SU-DHL-6 (cell line): ENCODE results near the gene MARVELD3.

Source experiments
- H2AFZ ChIP-seq: fragments of 200-600 bp; sonication (generic); 2 replicates; pipeline ENCODE4 v1.6.1; 2014; ENCODE audit warnings: low read depth, mild to moderate bottlenecking, moderate library complexity, mixed read lengths, antibody characterized with exemption, low read length; ENCODE audit not compliant: severe bottlenecking
- H3F3A ChIP-seq: fragments of 200-600 bp; shearing (Covaris generic); 2 replicates; pipeline ENCODE4 v1.6.0; 2016; ENCODE audit warnings: antibody characterized with exemption, mild to moderate bottlenecking; ENCODE audit not compliant: insufficient read depth
- H3K27ac ChIP-seq: fragments of 200-600 bp; sonication (generic); 2 replicates; pipeline ENCODE4 v1.5.1; 2016; ENCODE audit warnings: low read depth, mild to moderate bottlenecking, low read length, moderate library complexity, mixed read lengths
- H3K27me3 ChIP-seq: fragments of 200-600 bp; sonication (generic), shearing (Covaris generic); 2 replicates; pipeline ENCODE4 v1.6.0; 2014; ENCODE audit warnings: mild to moderate bottlenecking, low read length
- H3K36me3 ChIP-seq: fragments of 200-600 bp; sonication (generic); 2 replicates; pipeline ENCODE4 v1.6.1; 2014; ENCODE audit warnings: mild to moderate bottlenecking, low read length, mixed read lengths
- H3K4me2 ChIP-seq: fragments of 300-600, 200-600 bp; shearing (Covaris generic), sonication (generic); 2 replicates; pipeline ENCODE4 v1.6.0; 2014; ENCODE audit warnings: low read length, low read depth, mild to moderate bottlenecking; ENCODE audit not compliant: poor library complexity, severe bottlenecking
- H3K4me3 ChIP-seq: fragments of 200-600 bp; sonication (generic); 2 replicates; pipeline ENCODE4 v1.5.1; 2014; ENCODE audit warnings: antibody characterized with exemption, low read length, mild to moderate bottlenecking, mixed read lengths; ENCODE audit not compliant: insufficient read depth, poor library complexity, severe bottlenecking
- H3K79me2 ChIP-seq: fragments of 200-600 bp; sonication (generic); 2 replicates; pipeline ENCODE4 v1.6.1; 2014; ENCODE audit warnings: mild to moderate bottlenecking, low read length, moderate library complexity; ENCODE audit not compliant: insufficient read depth
- H3K9ac ChIP-seq: fragments of 200-600 bp; sonication (generic); 2 replicates; pipeline ENCODE4 v1.7.0; 2014; ENCODE audit warnings: mild to moderate bottlenecking, low read length
- H3K9me2 ChIP-seq: fragments of 200-600 bp; sonication (generic); replicated peaks from 2 replicates; pipeline ENCODE4 v1.6.1; 2014; ENCODE audit warnings: low read length; ENCODE audit not compliant: insufficient read depth
- H3K9me3 ChIP-seq: fragments of 200-600 bp; sonication (generic); 2 replicates; pipeline ENCODE4 v1.6.1; 2014; ENCODE audit warnings: low read length, mixed read lengths; ENCODE audit not compliant: insufficient read depth
- H4K20me1 ChIP-seq: fragments of 200-600 bp; sonication (generic); 2 replicates; pipeline ENCODE4 v1.6.1; 2014; ENCODE audit warnings: low read depth, mild to moderate bottlenecking, antibody characterized with exemption, low read length, moderate library complexity, mixed read lengths
- CTCF ChIP-seq: fragments of 200-600 bp; sonication (generic); IDR thresholded peaks from one replicate; pipeline ENCODE4 v1.5.1; 2017; ENCODE audit warnings: antibody characterized with exemption, mild to moderate bottlenecking, low read length, moderate library complexity; ENCODE audit not compliant: insufficient read depth, poor library complexity, severe bottlenecking
- EZH2phosphoT487 ChIP-seq: fragments of 200-600 bp; sonication (generic), shearing (Covaris generic); conservative IDR thresholded peaks from 2 replicates; pipeline ENCODE4 v1.6.1; 2018; ENCODE audit warnings: mild to moderate bottlenecking, antibody characterized with exemption, low read length, moderate library complexity, mixed read lengths

The MARVELD3 gene

GRCh38 chr16:71671165-71671564 lies 45.2 kb downstream of the MARVELD3 start:
- H2AFZ ChIP-seq: no peak overlapping the region
- no peaks in the 10 kb centered on the region for H3F3A ChIP-seq
- no peaks in the 10 kb centered on the region for H3K79me2 ChIP-seq
- H3K36me3 ChIP-seq: peaks cover 5% of the 10 kb centered on the region; the same call in 1 of the 2 replicates
- no peaks in the 10 kb centered on the region for H3K27me3 ChIP-seq
- H3K4me2 ChIP-seq: no peak overlapping the region
- H3K9ac ChIP-seq: no peak overlapping the region
- no peaks in the 10 kb centered on the region for H3K9me2 ChIP-seq
- H4K20me1 ChIP-seq: no peaks in the 10 kb centered on the region
- TF ChIP-seq EZH2phosphoT487 (no peak), CTCF (no peak)
- H3K27ac ChIP-seq: no peak overlapping the region
- H3K4me3 ChIP-seq: no peak overlapping the region
- no peaks in the 10 kb centered on the region for H3K9me3 ChIP-seq

- Histone ChIP-seq H3K9me2 (no peaks in the 10 kb centered on the region), H3K36me3 (peaks cover 5% of the 10 kb centered on the region; the same call in 1 of the 2 replicates), H3K4me2 (no peak overlapping the region), H3K9me3 (no peaks in the 10 kb centered on the region), H3F3A (no peaks in the 10 kb centered on the region), H3K9ac (no peak overlapping the region), H3K4me3 (no peak overlapping the region), H3K79me2 (no peaks in the 10 kb centered on the region), H3K27me3 (no peaks in the 10 kb centered on the region), H2AFZ (no peak overlapping the region), H3K27ac (no peak overlapping the region), H4K20me1 (no peaks in the 10 kb centered on the region)
- TF ChIP-seq CTCF: no peak
- no peak for TF ChIP-seq EZH2phosphoT487
Measured at GRCh38 chr16:71672125-71672524, 46.1 kb downstream of the MARVELD3 start.

GRCh38 chr16:71672803-71673581 lies 47.0 kb downstream of the MARVELD3 start:
- H3K27ac ChIP-seq: no peak overlapping the region
- no peaks in the 10 kb centered on the region for H3K79me2 ChIP-seq
- no peaks in the 10 kb centered on the region for H3K9me2 ChIP-seq
- H3K27me3 ChIP-seq: no peaks in the 10 kb centered on the region
- TF ChIP-seq CTCF (no peak), EZH2phosphoT487 (no peak)
- H2AFZ ChIP-seq: no peak overlapping the region
- H3K9ac ChIP-seq: no peak overlapping the region
- H3K9me3 ChIP-seq: no peaks in the 10 kb centered on the region
- H3K4me3 ChIP-seq: no peak overlapping the region
- H3K36me3 ChIP-seq: peaks cover 5% of the 10 kb centered on the region; the same call in 1 of the 2 replicates
- H4K20me1 ChIP-seq: no peaks in the 10 kb centered on the region
- no peaks in the 10 kb centered on the region for H3F3A ChIP-seq
- H3K4me2 ChIP-seq: no peak overlapping the region
